ENCODE measurements around the gene TSHZ2. TPM values are rescaled to one million over a fixed set of nuclear protein-coding genes. Genes with fewer than 3 reads are reported as not detected.

TSHZ2 gene
- polyA plus RNA-seq, 1 donor from 2014 or later: 4.6 TPM

DNA sequence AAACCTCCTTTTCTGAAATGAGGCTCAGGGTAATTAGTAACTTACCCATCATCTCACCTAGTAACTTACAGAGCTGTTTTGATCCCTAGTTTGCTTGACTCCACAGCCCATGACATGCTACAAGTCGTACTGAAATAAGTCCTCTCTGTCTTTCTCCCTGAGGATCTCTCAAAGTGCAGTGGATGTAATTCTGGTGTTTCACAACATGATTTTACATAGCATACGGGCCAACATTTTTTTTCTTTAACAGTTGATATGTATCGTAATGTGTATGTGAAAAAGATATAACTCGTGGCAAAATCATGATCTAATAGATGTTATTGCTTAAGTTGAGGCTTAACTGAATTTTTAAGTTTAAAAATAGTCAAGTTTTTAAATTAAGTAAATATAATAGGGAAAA, 45.0 kb downstream of the TSHZ2 start:
- no peak overlapping the region for H3K4me3 ChIP-seq (ENCODE audit: low read length)
- H2AFZ ChIP-seq (ENCODE audit: low read depth, low read length): no peak overlapping the region
- H3K9ac ChIP-seq (ENCODE audit: low read length): no peak overlapping the region
- no peaks in the 10 kb centered on the region for H3K79me2 ChIP-seq (replicated peaks; ENCODE audit: insufficient read depth, low read length)
- no peaks in the 10 kb centered on the region for H3K27me3 ChIP-seq (ENCODE audit: insufficient read depth, low read depth, low read length)
- H3F3A ChIP-seq (ENCODE audit: insufficient read depth, low read length, poor library complexity, severe bottlenecking): no peaks in the 10 kb centered on the region
- TF ChIP-seq EP300 (conservative IDR thresholded peaks at IDR 0.05; ENCODE audit: poor library complexity, severe bottlenecking) (no peak), TAF1 (IDR thresholded peaks at IDR 0.05; ENCODE audit: low read depth) (no peak), MXI1 (conservative IDR thresholded peaks at IDR 0.05; ENCODE audit: poor library complexity, severe bottlenecking) (no peak), POLR2AphosphoS5 (IDR thresholded peaks at IDR 0.05) (no peak), SMC3 (conservative IDR thresholded peaks at IDR 0.05; ENCODE audit: poor library complexity) (no peak), RAD21 (conservative IDR thresholded peaks at IDR 0.05) (no peak), EZH2 (IDR thresholded peaks at IDR 0.05; ENCODE audit: borderline replicate concordance, insufficient read depth, low read length, poor library complexity, severe bottlenecking) (no peak)
- TF ChIP-seq, protein P1, sequence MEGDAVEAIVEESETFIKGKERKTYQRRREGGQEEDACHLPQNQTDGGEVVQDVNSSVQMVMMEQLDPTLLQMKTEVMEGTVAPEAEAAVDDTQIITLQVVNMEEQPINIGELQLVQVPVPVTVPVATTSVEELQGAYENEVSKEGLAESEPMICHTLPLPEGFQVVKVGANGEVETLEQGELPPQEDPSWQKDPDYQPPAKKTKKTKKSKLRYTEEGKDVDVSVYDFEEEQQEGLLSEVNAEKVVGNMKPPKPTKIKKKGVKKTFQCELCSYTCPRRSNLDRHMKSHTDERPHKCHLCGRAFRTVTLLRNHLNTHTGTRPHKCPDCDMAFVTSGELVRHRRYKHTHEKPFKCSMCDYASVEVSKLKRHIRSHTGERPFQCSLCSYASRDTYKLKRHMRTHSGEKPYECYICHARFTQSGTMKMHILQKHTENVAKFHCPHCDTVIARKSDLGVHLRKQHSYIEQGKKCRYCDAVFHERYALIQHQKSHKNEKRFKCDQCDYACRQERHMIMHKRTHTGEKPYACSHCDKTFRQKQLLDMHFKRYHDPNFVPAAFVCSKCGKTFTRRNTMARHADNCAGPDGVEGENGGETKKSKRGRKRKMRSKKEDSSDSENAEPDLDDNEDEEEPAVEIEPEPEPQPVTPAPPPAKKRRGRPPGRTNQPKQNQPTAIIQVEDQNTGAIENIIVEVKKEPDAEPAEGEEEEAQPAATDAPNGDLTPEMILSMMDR (IDR thresholded peaks at IDR 0.05; ENCODE audit: poor library complexity, severe bottlenecking): no peak
- TF ChIP-seq, protein P2, sequence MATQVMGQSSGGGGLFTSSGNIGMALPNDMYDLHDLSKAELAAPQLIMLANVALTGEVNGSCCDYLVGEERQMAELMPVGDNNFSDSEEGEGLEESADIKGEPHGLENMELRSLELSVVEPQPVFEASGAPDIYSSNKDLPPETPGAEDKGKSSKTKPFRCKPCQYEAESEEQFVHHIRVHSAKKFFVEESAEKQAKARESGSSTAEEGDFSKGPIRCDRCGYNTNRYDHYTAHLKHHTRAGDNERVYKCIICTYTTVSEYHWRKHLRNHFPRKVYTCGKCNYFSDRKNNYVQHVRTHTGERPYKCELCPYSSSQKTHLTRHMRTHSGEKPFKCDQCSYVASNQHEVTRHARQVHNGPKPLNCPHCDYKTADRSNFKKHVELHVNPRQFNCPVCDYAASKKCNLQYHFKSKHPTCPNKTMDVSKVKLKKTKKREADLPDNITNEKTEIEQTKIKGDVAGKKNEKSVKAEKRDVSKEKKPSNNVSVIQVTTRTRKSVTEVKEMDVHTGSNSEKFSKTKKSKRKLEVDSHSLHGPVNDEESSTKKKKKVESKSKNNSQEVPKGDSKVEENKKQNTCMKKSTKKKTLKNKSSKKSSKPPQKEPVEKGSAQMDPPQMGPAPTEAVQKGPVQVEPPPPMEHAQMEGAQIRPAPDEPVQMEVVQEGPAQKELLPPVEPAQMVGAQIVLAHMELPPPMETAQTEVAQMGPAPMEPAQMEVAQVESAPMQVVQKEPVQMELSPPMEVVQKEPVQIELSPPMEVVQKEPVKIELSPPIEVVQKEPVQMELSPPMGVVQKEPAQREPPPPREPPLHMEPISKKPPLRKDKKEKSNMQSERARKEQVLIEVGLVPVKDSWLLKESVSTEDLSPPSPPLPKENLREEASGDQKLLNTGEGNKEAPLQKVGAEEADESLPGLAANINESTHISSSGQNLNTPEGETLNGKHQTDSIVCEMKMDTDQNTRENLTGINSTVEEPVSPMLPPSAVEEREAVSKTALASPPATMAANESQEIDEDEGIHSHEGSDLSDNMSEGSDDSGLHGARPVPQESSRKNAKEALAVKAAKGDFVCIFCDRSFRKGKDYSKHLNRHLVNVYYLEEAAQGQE (IDR thresholded peaks at IDR 0.05; ENCODE audit: borderline replicate concordance): no peak
- no peaks in the 10 kb centered on the region for H4K20me1 ChIP-seq (ENCODE audit: insufficient read depth)
- H3K4me2 ChIP-seq (ENCODE audit: low read length): no peak overlapping the region
- H3K27ac ChIP-seq (ENCODE audit: low read length): no peak overlapping the region
- no peaks in the 10 kb centered on the region for H3K9me2 ChIP-seq (ENCODE audit: insufficient read depth, low read length)
- H3K9me3 ChIP-seq (ENCODE audit: low read length): no peaks in the 10 kb centered on the region
- H3K36me3 ChIP-seq (ENCODE audit: insufficient read depth, low read length): no peaks in the 10 kb centered on the region

DNA sequence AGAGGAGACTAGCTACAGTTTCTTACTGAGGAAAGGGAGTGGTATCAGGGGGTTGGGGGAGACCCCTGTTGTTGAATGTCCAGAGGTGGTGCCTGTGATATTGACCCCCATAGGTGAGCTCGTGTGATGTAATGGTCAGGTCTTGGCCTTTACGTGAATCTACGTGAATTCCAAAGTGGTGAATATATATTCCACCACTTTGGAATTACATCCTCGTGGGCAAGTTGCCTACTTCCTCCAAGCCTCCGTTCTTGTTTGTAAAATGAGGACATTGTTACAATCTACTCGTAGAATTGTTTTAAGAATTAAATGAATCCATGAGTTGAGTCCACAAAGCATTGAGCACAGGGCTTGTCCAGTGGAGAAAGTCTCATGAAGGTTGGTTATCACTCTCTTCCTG, 47.3 kb downstream of the TSHZ2 start:
- no peaks in the 10 kb centered on the region for H3K79me2 ChIP-seq (replicated peaks; ENCODE audit: insufficient read depth, low read length)
- no peak overlapping the region for H3K4me3 ChIP-seq (ENCODE audit: low read length)
- H3K9me3 ChIP-seq (ENCODE audit: low read length): no peaks in the 10 kb centered on the region
- no peak overlapping the region for H2AFZ ChIP-seq (ENCODE audit: low read depth, low read length)
- no peaks in the 10 kb centered on the region for H3K9me2 ChIP-seq (ENCODE audit: insufficient read depth, low read length)
- H3K27me3 ChIP-seq (ENCODE audit: insufficient read depth, low read depth, low read length): no peaks in the 10 kb centered on the region
- H3K4me2 ChIP-seq (ENCODE audit: low read length): no peak overlapping the region
- no peak overlapping the region for H3K27ac ChIP-seq (ENCODE audit: low read length)
- TF ChIP-seq EZH2 (IDR thresholded peaks at IDR 0.05; ENCODE audit: borderline replicate concordance, insufficient read depth, low read length, poor library complexity, severe bottlenecking): no peak
- no peak for TF ChIP-seq EP300 (conservative IDR thresholded peaks at IDR 0.05; ENCODE audit: poor library complexity, severe bottlenecking)
- no peak for TF ChIP-seq SMC3 (conservative IDR thresholded peaks at IDR 0.05; ENCODE audit: poor library complexity)
- TF ChIP-seq RAD21 (conservative IDR thresholded peaks at IDR 0.05): no peak
- TF ChIP-seq TAF1 (IDR thresholded peaks at IDR 0.05; ENCODE audit: low read depth): no peak
- TF ChIP-seq MXI1 (conservative IDR thresholded peaks at IDR 0.05; ENCODE audit: poor library complexity, severe bottlenecking): no peak
- TF ChIP-seq, protein P1 (IDR thresholded peaks at IDR 0.05; ENCODE audit: poor library complexity, severe bottlenecking): no peak
- no peak for TF ChIP-seq POLR2AphosphoS5 (IDR thresholded peaks at IDR 0.05)
- TF ChIP-seq, protein P2 (IDR thresholded peaks at IDR 0.05; ENCODE audit: borderline replicate concordance): no peak
- no peaks in the 10 kb centered on the region for H3K36me3 ChIP-seq (ENCODE audit: insufficient read depth, low read length)
- no peak overlapping the region for H3K9ac ChIP-seq (ENCODE audit: low read length)
- peaks cover 4% of the 10 kb centered on the region for H3F3A ChIP-seq (ENCODE audit: insufficient read depth, low read length, poor library complexity, severe bottlenecking)
- H4K20me1 ChIP-seq (ENCODE audit: insufficient read depth): no peaks in the 10 kb centered on the region
